ENCODE data around the gene MROH9. TPM values are rescaled to one million over a fixed set of nuclear protein-coding genes. Genes with fewer than 3 reads are reported as not detected.

MROH9 gene
- total and polyA plus RNA-seq, 9 of the 15 experiments (the other 6 are each of a cell fraction or from before 2014, with no cell fraction given): not detected

- TF ChIP-seq, protein P1, sequence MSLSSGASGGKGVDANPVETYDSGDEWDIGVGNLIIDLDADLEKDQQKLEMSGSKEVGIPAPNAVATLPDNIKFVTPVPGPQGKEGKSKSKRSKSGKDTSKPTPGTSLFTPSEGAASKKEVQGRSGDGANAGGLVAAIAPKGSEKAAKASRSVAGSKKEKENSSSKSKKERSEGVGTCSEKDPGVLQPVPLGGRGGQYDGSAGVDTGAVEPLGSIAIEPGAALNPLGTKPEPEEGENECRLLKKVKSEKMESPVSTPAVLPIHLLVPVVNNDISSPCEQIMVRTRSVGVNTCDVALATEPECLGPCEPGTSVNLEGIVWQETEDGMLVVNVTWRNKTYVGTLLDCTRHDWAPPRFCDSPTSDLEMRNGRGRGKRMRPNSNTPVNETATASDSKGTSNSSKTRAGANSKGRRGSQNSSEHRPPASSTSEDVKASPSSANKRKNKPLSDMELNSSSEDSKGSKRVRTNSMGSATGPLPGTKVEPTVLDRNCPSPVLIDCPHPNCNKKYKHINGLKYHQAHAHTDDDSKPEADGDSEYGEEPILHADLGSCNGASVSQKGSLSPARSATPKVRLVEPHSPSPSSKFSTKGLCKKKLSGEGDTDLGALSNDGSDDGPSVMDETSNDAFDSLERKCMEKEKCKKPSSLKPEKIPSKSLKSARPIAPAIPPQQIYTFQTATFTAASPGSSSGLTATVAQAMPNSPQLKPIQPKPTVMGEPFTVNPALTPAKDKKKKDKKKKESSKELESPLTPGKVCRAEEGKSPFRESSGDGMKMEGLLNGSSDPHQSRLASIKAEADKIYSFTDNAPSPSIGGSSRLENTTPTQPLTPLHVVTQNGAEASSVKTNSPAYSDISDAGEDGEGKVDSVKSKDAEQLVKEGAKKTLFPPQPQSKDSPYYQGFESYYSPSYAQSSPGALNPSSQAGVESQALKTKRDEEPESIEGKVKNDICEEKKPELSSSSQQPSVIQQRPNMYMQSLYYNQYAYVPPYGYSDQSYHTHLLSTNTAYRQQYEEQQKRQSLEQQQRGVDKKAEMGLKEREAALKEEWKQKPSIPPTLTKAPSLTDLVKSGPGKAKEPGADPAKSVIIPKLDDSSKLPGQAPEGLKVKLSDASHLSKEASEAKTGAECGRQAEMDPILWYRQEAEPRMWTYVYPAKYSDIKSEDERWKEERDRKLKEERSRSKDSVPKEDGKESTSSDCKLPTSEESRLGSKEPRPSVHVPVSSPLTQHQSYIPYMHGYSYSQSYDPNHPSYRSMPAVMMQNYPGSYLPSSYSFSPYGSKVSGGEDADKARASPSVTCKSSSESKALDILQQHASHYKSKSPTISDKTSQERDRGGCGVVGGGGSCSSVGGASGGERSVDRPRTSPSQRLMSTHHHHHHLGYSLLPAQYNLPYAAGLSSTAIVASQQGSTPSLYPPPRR (CRISPR knock-in tag; IDR thresholded peaks at IDR 0.05; ENCODE audit: borderline replicate concordance): no peak
- TF ChIP-seq RBFOX2 (IDR thresholded peaks at IDR 0.05; ENCODE audit: low read depth, low read length) (no peak), MYNN (IDR thresholded peaks at IDR 0.05) (no peak), MYNN (CRISPR knock-in tag; IDR thresholded peaks at IDR 0.05) (no peak), MIER1 (IDR thresholded peaks at IDR 0.05; ENCODE audit: low read depth) (no peak), ELK3 (CRISPR knock-in tag; IDR thresholded peaks at IDR 0.05) (no peak), NCOA1 (IDR thresholded peaks at IDR 0.05; ENCODE audit: low read depth) (no peak), ETV5 (CRISPR knock-in tag; IDR thresholded peaks at IDR 0.05; ENCODE audit: low read depth) (no peak)
Observed at GRCh38 chr1:170959385-170959784, 24.1 kb downstream of the MROH9 start (continued).

Data from K562 (cell line).